Ovary (tissue), 1 donor: ENCODE data around the gene MMD.

Experiments
- EP300 ChIP-seq: sonication (generic); formaldehyde crosslinking; IDR thresholded peaks from one replicate; pipeline ENCODE4 v1.6.1; 2017; ENCODE audit warnings: antibody characterized with exemption
- POLR2A ChIP-seq: fragments of 450-650 bp; IDR thresholded peaks from one replicate; pipeline ENCODE4 v1.6.1; 2017; ENCODE audit warnings: antibody characterized with exemption, mild to moderate bottlenecking, moderate library complexity

- TF ChIP-seq EP300: no peak
- no peak for TF ChIP-seq POLR2A
These were observed 30.3 kb downstream of the MMD start for GRCh38 chr17:55391244-55391757.
